Left ventricle myocardium inferior (tissue), 1 donor: ENCODE measurements around the gene SYT2. TPM values are rescaled to one million over a fixed set of nuclear protein-coding genes. Genes with fewer than 3 reads are reported as not detected.

ENCODE experiments used
- DNase-seq: peaks from one replicate; pipeline ENCODE4 v3.0.0-alpha.2; 2020
- H3K27ac ChIP-seq: fragments of 200-600 bp; replicated peaks from 2 replicates; pipeline ENCODE4 v1.8.0; 2021
- H3K27me3 ChIP-seq: fragments of 200-600 bp; 2 replicates; pipeline ENCODE4 v1.8.0; 2021; ENCODE audit warnings: low read depth
- H3K36me3 ChIP-seq: fragments of 200-600 bp; 2 replicates; pipeline ENCODE4 v1.8.0; 2021
- H3K4me1 ChIP-seq: fragments of 200-600 bp; 2 replicates; pipeline ENCODE4 v1.8.0; 2021
- H3K4me3 ChIP-seq: fragments of 200-600 bp; 2 replicates; pipeline ENCODE4 v1.8.0; 2021; ENCODE audit warnings: mild to moderate bottlenecking, moderate library complexity
- H3K9me3 ChIP-seq: fragments of 200-600 bp; replicated peaks from 2 replicates; pipeline ENCODE4 v1.8.0; 2021
- CTCF ChIP-seq: fragments of 200-600 bp; IDR thresholded peaks from 2 replicates; pipeline ENCODE4 v1.8.0; 2021; ENCODE audit warnings: antibody characterized with exemption, mild to moderate bottlenecking, borderline replicate concordance
- intact Hi-C: fragments of 100-400 bp; cut with micrococcal nuclease; formaldehyde crosslinking; loops from one replicate; pipeline ENCODE4 v1.11.0; 2022
- total RNA-seq: library from RNA; stranded (reverse); fragmentation: NEBNext Ultra II Directional; extraction: Animal tissue kit (Norgen Biotek cat#: 25700); gene quantifications from one replicate; pipeline ENCODE4 v1.2.1, GENCODE V29; 2021
- donor health status: DM: no; HTN: yes; CAD: no; lungs with severe emphysema.

SYT2 gene
- total RNA-seq, 1 donor from 2014 or later = not detected

DNA sequence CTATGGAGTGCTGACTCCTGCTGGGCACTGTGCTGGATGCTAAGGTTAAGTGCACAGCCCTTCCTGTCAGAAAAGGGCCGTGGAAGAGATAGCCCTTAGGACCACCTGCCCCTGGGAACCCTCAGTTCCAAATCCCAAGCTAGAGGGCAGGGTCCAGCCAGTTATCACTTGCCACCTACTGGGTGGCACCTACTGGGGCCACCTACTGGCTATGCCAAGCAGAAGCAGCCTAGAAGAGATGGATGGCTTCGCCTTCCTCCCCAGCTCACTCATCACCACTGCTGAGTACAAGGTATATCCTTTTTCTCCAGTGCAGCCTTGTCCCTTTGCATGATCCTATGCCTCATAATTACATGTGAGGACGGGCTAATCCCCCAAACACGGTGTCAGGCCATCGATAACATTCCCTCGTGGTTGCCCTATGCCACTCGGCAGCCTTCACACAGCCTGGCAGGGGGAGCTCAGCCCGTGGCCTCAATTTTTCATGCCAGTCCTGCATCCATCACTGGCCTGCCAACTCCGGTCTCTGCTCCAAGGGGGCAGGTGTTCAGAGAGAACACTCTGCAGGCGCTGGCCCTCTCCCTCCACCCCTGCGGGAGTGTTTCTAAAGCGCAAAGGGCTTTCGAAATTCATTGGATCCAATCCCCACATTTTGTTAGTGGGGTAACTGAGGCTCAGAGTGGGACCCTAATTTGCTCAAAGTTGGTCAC, 49.0 kb downstream of the SYT2 start:
- no peaks in the 10 kb centered on the region for H3K9me3 ChIP-seq

DNA sequence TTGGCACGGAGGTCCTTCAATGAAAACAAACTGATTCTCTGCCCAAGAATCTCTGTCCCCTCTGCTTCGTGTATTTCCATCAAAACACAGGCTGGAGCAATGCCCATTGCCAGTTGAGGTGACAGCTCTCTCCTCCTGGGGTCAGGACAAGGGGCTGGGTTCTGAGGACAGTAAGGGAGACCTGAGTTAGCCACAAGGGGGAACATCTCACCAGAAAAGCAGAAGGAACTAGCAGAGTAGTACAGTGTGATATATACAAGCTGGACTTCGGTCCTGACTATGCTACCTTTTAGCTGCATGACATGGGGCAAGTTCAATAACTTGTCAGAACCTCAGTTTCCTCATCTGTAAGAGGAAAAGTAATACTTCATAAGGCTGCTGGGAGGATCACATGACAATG, 50.3 kb downstream of the SYT2 start:
- no peaks in the 10 kb centered on the region for H3K4me1 ChIP-seq
- TF ChIP-seq CTCF = no peak
- no peaks in the 10 kb centered on the region for H3K9me3 ChIP-seq
- DNase-seq = no peak
- peaks cover 99% of the 10 kb centered on the region for H3K27me3 ChIP-seq
- H3K4me3 ChIP-seq = no peak overlapping the region
- intact Hi-C loops = no loop called here
- H3K36me3 ChIP-seq = no peaks in the 10 kb centered on the region
- H3K27ac ChIP-seq = no peak overlapping the region

More for the DNA sequence above, 49.0 kb downstream of the SYT2 start:
- no peaks in the 10 kb centered on the region for H3K36me3 ChIP-seq
- no peaks in the 10 kb centered on the region for H3K4me1 ChIP-seq
- H3K27ac ChIP-seq = no peak overlapping the region
- intact Hi-C loops = no loop called here
- H3K27me3 ChIP-seq = peaks cover 97% of the 10 kb centered on the region
- H3K4me3 ChIP-seq = no peak overlapping the region
- peak; percentile 43 for TF ChIP-seq CTCF
- DNase-seq = no peak

GRCh38 chr1:202659541-202659940, 50.7 kb downstream of the SYT2 start:
- no peaks in the 10 kb centered on the region for H3K4me1 ChIP-seq
- H3K27ac ChIP-seq = no peak overlapping the region
- H3K36me3 ChIP-seq = no peaks in the 10 kb centered on the region
- DNase-seq = no peak
- no peak overlapping the region for H3K4me3 ChIP-seq
- TF ChIP-seq CTCF = no peak
- no peaks in the 10 kb centered on the region for H3K9me3 ChIP-seq
- intact Hi-C loops = no loop called here
- H3K27me3 ChIP-seq = peaks cover 99% of the 10 kb centered on the region

GRCh38 chr1:202658769-202659168, 51.5 kb downstream of the SYT2 start:
- peaks cover 97% of the 10 kb centered on the region for H3K27me3 ChIP-seq

DNA sequence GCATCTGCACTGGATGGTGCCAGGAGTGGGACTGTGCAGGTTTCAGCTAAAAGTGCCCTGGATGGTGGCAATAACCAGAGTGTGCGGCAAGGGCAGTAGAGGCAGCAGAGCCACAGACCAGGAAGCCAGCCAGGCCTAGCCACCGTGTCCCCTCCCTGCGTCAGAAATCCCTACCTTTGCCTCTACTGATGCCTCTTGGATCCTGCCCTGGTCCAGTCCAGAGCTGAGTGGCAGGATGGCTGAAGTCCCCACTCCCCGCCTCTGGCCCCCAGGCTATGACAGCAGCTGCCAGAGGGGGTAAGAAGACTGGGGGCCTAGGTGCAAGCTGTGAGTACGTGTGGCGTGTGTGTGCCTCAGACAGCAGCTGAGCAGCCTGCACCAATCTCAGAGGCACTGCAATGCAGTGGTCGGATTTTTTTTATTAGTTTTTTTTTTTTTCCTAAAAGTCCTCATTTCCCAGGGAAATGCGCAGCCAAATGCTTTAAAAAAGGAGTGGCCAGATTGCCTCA, 51.9 kb downstream of the SYT2 start:
- no peak for DNase-seq
- intact Hi-C loops = no loop called here

More at GRCh38 chr1:202658769-202659168, 51.5 kb downstream of the SYT2 start:
- no peak overlapping the region for H3K27ac ChIP-seq
- H3K9me3 ChIP-seq = no peaks in the 10 kb centered on the region
- TF ChIP-seq CTCF = no peak
- no peaks in the 10 kb centered on the region for H3K4me1 ChIP-seq
- H3K4me3 ChIP-seq = no peak overlapping the region
- no peak for DNase-seq
- no peaks in the 10 kb centered on the region for H3K36me3 ChIP-seq
- intact Hi-C loops = no loop called here

More for the DNA sequence above, 51.9 kb downstream of the SYT2 start:
- Histone ChIP-seq H3K9me3 (no peaks in the 10 kb centered on the region), H3K36me3 (no peaks in the 10 kb centered on the region), H3K27ac (no peak overlapping the region), H3K4me1 (no peaks in the 10 kb centered on the region), H3K4me3 (no peak overlapping the region), H3K27me3 (peaks cover 97% of the 10 kb centered on the region)
- no peak for TF ChIP-seq CTCF
